Measurements from ENCODE around the gene PTPRM.
A peak's percentile ranks its signal among the peaks of the same experiment; 100 is the strongest.

The PTPRM gene

GRCh38 chr18:7885865-7886264, 318.7 kb downstream of the PTPRM start:
- Mint-ChIP-seq H3K27me3 (no peaks in the 10 kb centered on the region), H3K4me3 (no peak overlapping the region), H3K9me3 (peaks cover 0 to 5% of the 10 kb centered on the region in 2 donors), H3K27ac (no peak overlapping the region), H3K4me1 (no peaks in the 10 kb centered on the region)
- ATAC-seq: no peak
- no peak for DNase-seq

- no peaks in the 10 kb centered on the region for H3K4me1 Mint-ChIP-seq
- ATAC-seq (no peak), DNase-seq (no peak)
- peaks cover 0 to 5% of the 10 kb centered on the region in 2 donors for H3K9me3 Mint-ChIP-seq
- no peaks in the 10 kb centered on the region for H3K27me3 Mint-ChIP-seq
- H3K27ac Mint-ChIP-seq: no peak overlapping the region
- H3K4me3 Mint-ChIP-seq: no peak overlapping the region
Observed at GRCh38 chr18:7886436-7886835, 319.3 kb downstream of the PTPRM start.

- DNase-seq: no peak
- H3K4me1 Mint-ChIP-seq: no peaks in the 10 kb centered on the region
- H3K4me3 Mint-ChIP-seq: no peak overlapping the region
- no peaks in the 10 kb centered on the region for H3K9me3 Mint-ChIP-seq
- peak overlapping the region in 1 of 2 donors; percentile 48 for H3K27ac Mint-ChIP-seq
- no peak for ATAC-seq
- no peaks in the 10 kb centered on the region for H3K27me3 Mint-ChIP-seq
Observed at GRCh38 chr18:7889515-7889914, 322.4 kb downstream of the PTPRM start.

- no peaks in the 10 kb centered on the region for H3K4me1 Mint-ChIP-seq
- ATAC-seq: no peak
- H3K9me3 Mint-ChIP-seq: no peaks in the 10 kb centered on the region
Observed at GRCh38 chr18:7890075-7890474, 323.0 kb downstream of the PTPRM start.

GRCh38 chr18:7892556-7892955, 325.4 kb downstream of the PTPRM start:
- no peaks in the 10 kb centered on the region for H3K9me3 Mint-ChIP-seq
- no peak overlapping the region for H3K4me3 Mint-ChIP-seq
- no peaks in the 10 kb centered on the region for H3K4me1 Mint-ChIP-seq
- H3K27me3 Mint-ChIP-seq: no peaks in the 10 kb centered on the region
- H3K27ac Mint-ChIP-seq: no peak overlapping the region
- no peak for DNase-seq
- no peak for ATAC-seq

More at GRCh38 chr18:7890075-7890474, 323.0 kb downstream of the PTPRM start:
- Mint-ChIP-seq H3K4me3 (no peak overlapping the region), H3K27me3 (no peaks in the 10 kb centered on the region), H3K27ac (no peak overlapping the region)
- DNase-seq: no peak

- DNase-seq (no peak), ATAC-seq (no peak)
- Mint-ChIP-seq H3K4me3 (no peak overlapping the region), H3K27ac (no peak overlapping the region), H3K4me1 (no peaks in the 10 kb centered on the region), H3K9me3 (no peaks in the 10 kb centered on the region), H3K27me3 (no peaks in the 10 kb centered on the region)
Observed at GRCh38 chr18:7894592-7894991, 327.5 kb downstream of the PTPRM start.

- Mint-ChIP-seq H3K4me3 (no peak overlapping the region), H3K27ac (no peak overlapping the region), H3K27me3 (no peaks in the 10 kb centered on the region), H3K4me1 (no peaks in the 10 kb centered on the region), H3K9me3 (no peaks in the 10 kb centered on the region)
- DNase-seq (no peak), ATAC-seq (no peak)
Observed at GRCh38 chr18:7895346-7895745, 328.2 kb downstream of the PTPRM start.

- Mint-ChIP-seq H3K27me3 (no peaks in the 10 kb centered on the region), H3K4me1 (no peaks in the 10 kb centered on the region), H3K9me3 (no peaks in the 10 kb centered on the region), H3K4me3 (no peak overlapping the region), H3K27ac (no peak overlapping the region)
- no peak for ATAC-seq
- DNase-seq: no peak
Observed at GRCh38 chr18:7896161-7896560, 329.0 kb downstream of the PTPRM start.

GRCh38 chr18:7896805-7897518, 329.8 kb downstream of the PTPRM start:
- Mint-ChIP-seq H3K27ac (no peak overlapping the region), H3K4me1 (no peaks in the 10 kb centered on the region), H3K4me3 (no peak overlapping the region), H3K9me3 (no peaks in the 10 kb centered on the region), H3K27me3 (no peaks in the 10 kb centered on the region)
- DNase-seq (no peak), ATAC-seq (no peak)

GRCh38 chr18:7898181-7898580, 331.1 kb downstream of the PTPRM start:
- no peak overlapping the region for H3K4me3 Mint-ChIP-seq
- H3K27me3 Mint-ChIP-seq: no peaks in the 10 kb centered on the region
- no peaks in the 10 kb centered on the region for H3K4me1 Mint-ChIP-seq
- H3K27ac Mint-ChIP-seq: no peak overlapping the region
- no peak for DNase-seq
- no peaks in the 10 kb centered on the region for H3K9me3 Mint-ChIP-seq
- no peak for ATAC-seq

GRCh38 chr18:7899078-7899477, 332.0 kb downstream of the PTPRM start:
- Mint-ChIP-seq H3K27ac (no peak overlapping the region), H3K9me3 (no peaks in the 10 kb centered on the region), H3K4me3 (no peak overlapping the region), H3K27me3 (no peaks in the 10 kb centered on the region), H3K4me1 (no peaks in the 10 kb centered on the region)
- no peak for ATAC-seq
- no peak for DNase-seq

GRCh38 chr18:7900091-7900490, 333.0 kb downstream of the PTPRM start:
- ATAC-seq: no peak
- no peaks in the 10 kb centered on the region for H3K9me3 Mint-ChIP-seq
- H3K4me1 Mint-ChIP-seq: no peaks in the 10 kb centered on the region
- no peaks in the 10 kb centered on the region for H3K27me3 Mint-ChIP-seq
- DNase-seq: no peak
- no peak overlapping the region for H3K4me3 Mint-ChIP-seq
- H3K27ac Mint-ChIP-seq: no peak overlapping the region

- Mint-ChIP-seq H3K27me3 (no peaks in the 10 kb centered on the region), H3K27ac (no peak overlapping the region), H3K4me1 (no peaks in the 10 kb centered on the region), H3K4me3 (no peak overlapping the region), H3K9me3 (peaks cover 5 to 6% of the 10 kb centered on the region in 2 donors)
- DNase-seq (no peak), ATAC-seq (no peak)
Observed at GRCh38 chr18:7901657-7902056, 334.5 kb downstream of the PTPRM start.

- Mint-ChIP-seq H3K4me3 (no peak overlapping the region), H3K4me1 (no peaks in the 10 kb centered on the region), H3K9me3 (peaks cover 5 to 6% of the 10 kb centered on the region in 2 donors), H3K27me3 (no peaks in the 10 kb centered on the region), H3K27ac (no peak overlapping the region)
- no peak for ATAC-seq
- no peak for DNase-seq
Observed at GRCh38 chr18:7902399-7902839, 335.3 kb downstream of the PTPRM start.

- no peaks in the 10 kb centered on the region for H3K27me3 Mint-ChIP-seq
- peaks cover 5 to 6% of the 10 kb centered on the region in 2 donors for H3K9me3 Mint-ChIP-seq
- ATAC-seq: no peak
- no peak overlapping the region for H3K4me3 Mint-ChIP-seq
- H3K4me1 Mint-ChIP-seq: no peaks in the 10 kb centered on the region
- DNase-seq: no peak
- no peak overlapping the region for H3K27ac Mint-ChIP-seq
Observed at GRCh38 chr18:7904529-7904928, 337.4 kb downstream of the PTPRM start.

GRCh38 chr18:7908681-7909299, 341.7 kb downstream of the PTPRM start:
- no peaks in the 10 kb centered on the region for H3K4me1 Mint-ChIP-seq
- H3K27me3 Mint-ChIP-seq: no peaks in the 10 kb centered on the region
- DNase-seq (no peak), ATAC-seq (no peak)
- peaks cover 5 to 6% of the 10 kb centered on the region in 2 donors for H3K9me3 Mint-ChIP-seq
- H3K27ac Mint-ChIP-seq: no peak overlapping the region
- H3K4me3 Mint-ChIP-seq: no peak overlapping the region

All from stimulated activated naive CD8-positive, alpha-beta T cell treated with anti-CD3 and anti-CD28 coated beads, Interleukin-15, amount 100 ng/mL, for 72 hours (primary cell).